ENCODE data around the gene TMEM213. TPM values are rescaled to one million over a fixed set of nuclear protein-coding genes. Genes with fewer than 3 reads are reported as not detected.

The TMEM213 gene
- total and polyA plus RNA-seq, 2 donors, result not detected

GRCh38 chr7:138879356-138879755 is 81.6 kb downstream of the TMEM213 start:
- DNase-seq (ENCODE audit: extremely low spot score), result no peak
- Histone ChIP-seq H3K27ac (ENCODE audit: low read depth) (no peak overlapping the region), H3K4me3 (ENCODE audit: low read depth, low read length) (no peak overlapping the region), H3K36me3 (ENCODE audit: insufficient read depth) (no peaks in the 10 kb centered on the region), H3K4me1 (ENCODE audit: insufficient read depth) (no peaks in the 10 kb centered on the region)
- 91% methylated on average over 10 of the region's 10 CpGs for WGBS

- WGBS, result 69% methylated on average over 13 of the region's 13 CpGs
- no peak overlapping the region for H3K27ac ChIP-seq (ENCODE audit: low read depth)
- no peak overlapping the region for H3K4me3 ChIP-seq (ENCODE audit: low read depth, low read length)
- DNase-seq (ENCODE audit: extremely low spot score), result no peak
- H3K4me1 ChIP-seq (ENCODE audit: insufficient read depth), result no peaks in the 10 kb centered on the region
- no peaks in the 10 kb centered on the region for H3K36me3 ChIP-seq (ENCODE audit: insufficient read depth)
Observed at GRCh38 chr7:138880881-138881578, 83.2 kb downstream of the TMEM213 start.

- Histone ChIP-seq H3K36me3 (ENCODE audit: insufficient read depth) (no peaks in the 10 kb centered on the region), H3K4me1 (ENCODE audit: insufficient read depth) (no peaks in the 10 kb centered on the region), H3K4me3 (ENCODE audit: low read depth, low read length) (no peak overlapping the region), H3K27ac (ENCODE audit: low read depth) (no peak overlapping the region)
- no peak for DNase-seq (ENCODE audit: extremely low spot score)
- 70% methylated on average over 6 of the region's 6 CpGs for WGBS
Observed at GRCh38 chr7:138881579-138882188, 83.9 kb downstream of the TMEM213 start.

- no peak for DNase-seq (ENCODE audit: extremely low spot score)
- H3K4me1 ChIP-seq (ENCODE audit: insufficient read depth), result no peaks in the 10 kb centered on the region
- WGBS, result 94% methylated on average over 6 of the region's 6 CpGs
- no peak overlapping the region for H3K4me3 ChIP-seq (ENCODE audit: low read depth, low read length)
- no peaks in the 10 kb centered on the region for H3K36me3 ChIP-seq (ENCODE audit: insufficient read depth)
- H3K27ac ChIP-seq (ENCODE audit: low read depth), result no peak overlapping the region
Observed at GRCh38 chr7:138882249-138882648, 84.5 kb downstream of the TMEM213 start.

- WGBS, result 91% methylated on average over 13 of the region's 13 CpGs
- Histone ChIP-seq H3K4me3 (ENCODE audit: low read depth, low read length) (no peak overlapping the region), H3K36me3 (ENCODE audit: insufficient read depth) (no peaks in the 10 kb centered on the region), H3K4me1 (ENCODE audit: insufficient read depth) (no peaks in the 10 kb centered on the region), H3K27ac (ENCODE audit: low read depth) (no peak overlapping the region)
- no peak for DNase-seq (ENCODE audit: extremely low spot score)
Observed at GRCh38 chr7:138885383-138886147, 87.8 kb downstream of the TMEM213 start.

- Histone ChIP-seq H3K27ac (ENCODE audit: low read depth) (no peak overlapping the region), H3K4me1 (ENCODE audit: insufficient read depth) (no peaks in the 10 kb centered on the region), H3K36me3 (ENCODE audit: insufficient read depth) (no peaks in the 10 kb centered on the region), H3K4me3 (ENCODE audit: low read depth, low read length) (no peak overlapping the region)
- 46% methylated on average over 4 of the region's 4 CpGs for WGBS
- no peak for DNase-seq (ENCODE audit: extremely low spot score)
Observed at GRCh38 chr7:138886501-138886917, 88.7 kb downstream of the TMEM213 start.

- no peak overlapping the region for H3K27ac ChIP-seq (ENCODE audit: low read depth)
- DNase-seq (ENCODE audit: extremely low spot score), result no peak
- WGBS, result 87% methylated on average over 9 of the region's 9 CpGs
- H3K4me1 ChIP-seq (ENCODE audit: insufficient read depth), result no peaks in the 10 kb centered on the region
- H3K36me3 ChIP-seq (ENCODE audit: insufficient read depth), result no peaks in the 10 kb centered on the region
- H3K4me3 ChIP-seq (ENCODE audit: low read depth, low read length), result no peak overlapping the region
Observed at GRCh38 chr7:138887085-138887710, 89.4 kb downstream of the TMEM213 start.

Small RNA genes within 50 kb of the gene (small RNA-seq; reads per million reads assigned to genes)
- not detected for gene RNU6-1272P

Other genes starting within 250 kb of the TMEM213 start
- gene SVOPL, start 96.6 kb upstream of the TMEM213 start, total RNA-seq, result 2.5 TPM
- gene SVOPL, start 96.6 kb upstream of the TMEM213 start, polyA plus RNA-seq, result 0.08 TPM
- 0.37 TPM for gene ATP6V0A4, start 202 bp downstream of the TMEM213 start, total RNA-seq
- not detected for gene ATP6V0A4, start 202 bp downstream of the TMEM213 start, polyA plus RNA-seq
- 4.6 TPM for gene KIAA1549, start 183.4 kb downstream of the TMEM213 start, total RNA-seq
- gene KIAA1549, start 183.4 kb downstream of the TMEM213 start, polyA plus RNA-seq, result 1.6 TPM
- gene ZC3HAV1L, start 238.0 kb downstream of the TMEM213 start, total RNA-seq, result 37.4 TPM
- gene ZC3HAV1L, start 238.0 kb downstream of the TMEM213 start, polyA plus RNA-seq, result 3.3 TPM

All from urinary bladder (tissue), 4 donors.